Tibial nerve (tissue), 4 donors: ENCODE measurements around the gene PDCD1. TPM values are rescaled to one million over a fixed set of nuclear protein-coding genes. Genes with fewer than 3 reads are reported as not detected.

ENCODE experiments used
- DNase-seq, 2 donors: peaks; one replicate each; pipeline ENCODE4 v3.0.0-alpha.2; 2019; ENCODE audit warnings: low spot score in 2 of 2
- H3K27ac ChIP-seq, 4 donors: fragments of 200-600 bp; sonication (generic) in 3 of 4; one replicate each; pipeline ENCODE4 v1.5.1; 2017 to 2019; ENCODE audit warnings: mild to moderate bottlenecking in 1 of 4
- H3K27me3 ChIP-seq, 2 donors: fragments of 200-600 bp; sonication (generic) in 1 of 2; one replicate each; pipeline versions ENCODE4 v1.5.1 to v1.6.0; 2017 to 2019
- H3K36me3 ChIP-seq, 3 donors: fragments of 200-600 bp; sonication (generic); one replicate each; pipeline ENCODE4 v1.5.1; 2018 to 2019
- H3K4me1 ChIP-seq, 4 donors: fragments of 200-600 bp; sonication (generic) in 3 of 4; one replicate each; pipeline ENCODE4 v1.5.1; 2017 to 2019
- H3K4me3 ChIP-seq, 4 donors: fragments of 200-600 bp; sonication (generic) in 3 of 4; one replicate each; pipeline ENCODE4 v1.5.1; 2017 to 2019; ENCODE audit warnings: mild to moderate bottlenecking in 1 of 4, moderate library complexity in 1 of 4
- H3K9me3 ChIP-seq, 4 donors: fragments of 200-600 bp; sonication (generic) in 3 of 4; one replicate each; pipeline ENCODE4 v1.5.1; 2017 to 2019
- CTCF ChIP-seq, 5 experiments: fragments of 200-600 bp in 3 of 5; fragments of 450-650 bp in 2 of 5; sonication (generic) in 3 of 5; IDR thresholded peaks; one replicate each; pipeline ENCODE4 v1.5.1; 2016 to 2019; ENCODE audit warnings: antibody characterized with exemption in 5 of 5, mild to moderate bottlenecking in 3 of 5, moderate library complexity in 2 of 5
- EP300 ChIP-seq, 2 donors: sonication (generic); formaldehyde crosslinking; IDR thresholded peaks; one replicate each; pipeline ENCODE4 v1.6.1; 2017; ENCODE audit warnings: antibody characterized with exemption in 2 of 2, mild to moderate bottlenecking in 1 of 2
- POLR2A ChIP-seq, 2 donors: fragments of 450-650 bp; IDR thresholded peaks; one replicate each; pipeline ENCODE4 v1.6.1; 2017; ENCODE audit warnings: antibody characterized with exemption in 2 of 2, mild to moderate bottlenecking in 2 of 2, moderate library complexity in 2 of 2
- WGBS, 2 donors: methylation state at CpG; one replicate each; pipeline ENCODE4 v1.1.5; 2018; 5-methylcytosine and 5-hydroxymethylcytosine counted together
- total RNA-seq, 4 donors: library from RNA; depleted of rRNA; stranded (reverse); fragments of >200 nt; gene quantifications; one replicate each; pipeline ENCODE4 v1.1.0, GENCODE V29; 2016

Gene PDCD1
- total RNA-seq, 4 donors from 2014 or later = 0.22 to 0.60 (median 0.42) TPM; not detected in 1

DNA sequence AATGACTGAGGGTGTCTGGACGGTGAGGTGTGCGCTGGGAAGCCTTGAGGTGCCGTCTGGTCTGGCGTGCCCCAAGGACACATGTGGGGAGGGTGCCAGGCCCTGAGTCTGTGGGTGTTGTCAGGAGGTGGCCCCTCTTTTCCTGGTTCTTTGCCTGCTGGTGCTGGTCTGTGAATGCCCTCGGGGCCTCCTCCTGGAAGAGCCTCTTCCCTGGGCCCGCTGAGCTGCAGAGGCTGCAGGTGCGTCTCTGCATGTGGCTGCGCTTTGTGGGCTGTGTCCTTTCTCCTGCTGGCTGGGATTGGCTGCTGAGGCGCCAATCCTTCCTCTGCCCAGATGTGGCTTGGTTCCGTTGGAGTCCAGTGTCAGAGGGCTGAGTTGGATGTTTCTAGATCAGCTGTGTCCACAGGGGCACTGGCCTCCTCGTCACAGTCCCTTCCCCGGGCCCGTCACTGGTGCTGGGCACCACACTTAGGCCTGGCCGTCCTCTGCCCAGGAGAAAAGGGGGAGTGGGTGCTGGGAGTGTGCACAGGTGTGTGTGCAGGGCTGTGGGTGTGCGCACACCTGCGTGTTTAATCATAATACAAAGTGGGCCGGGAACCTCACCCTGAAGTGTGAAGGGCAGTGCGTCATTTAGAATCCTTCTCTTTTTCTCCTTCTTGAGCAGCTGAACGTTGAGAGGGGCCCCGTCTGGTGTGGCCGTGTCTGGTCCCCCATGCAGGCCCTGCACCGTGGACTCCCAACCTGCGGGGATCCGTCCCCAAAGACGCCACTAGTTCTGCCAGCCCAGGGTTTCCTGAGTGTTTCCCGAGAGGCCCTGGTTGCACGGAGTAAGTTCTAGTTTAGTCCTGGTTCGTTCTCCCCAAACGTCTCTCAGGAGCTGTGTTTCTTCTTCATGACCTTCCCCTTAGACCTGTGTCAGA, 46.4 kb upstream of the PDCD1 start:
- Histone ChIP-seq H3K27me3 (no peaks in the 10 kb centered on the region), H3K36me3 (no peaks in the 10 kb centered on the region), H3K27ac (no peak overlapping the region), H3K4me3 (no peak overlapping the region), H3K4me1 (peaks cover 0 to under 1% (median 0%) of the 10 kb centered on the region in 4 donors), H3K9me3 (no peaks in the 10 kb centered on the region)
- WGBS, 2 donors = 84 to 92% methylated on average over 24 to 27 of the region's 29 CpGs
- DNase-seq = no peak
- TF ChIP-seq EP300 (IDR thresholded peaks at IDR 0.05) (no peak), CTCF (IDR thresholded peaks at IDR 0.05) (no peak), POLR2A (IDR thresholded peaks at IDR 0.05) (no peak)

- no peak for DNase-seq
Measured at GRCh38 chr2:241904011-241904718, 45.5 kb upstream of the PDCD1 start.

GRCh38 chr2:241903121-241904010, 44.7 kb upstream of the PDCD1 start:
- no peak for TF ChIP-seq EP300 (IDR thresholded peaks at IDR 0.05)
- no peak for TF ChIP-seq CTCF (IDR thresholded peaks at IDR 0.05)
- TF ChIP-seq POLR2A (IDR thresholded peaks at IDR 0.05) = no peak
- H3K36me3 ChIP-seq = no peaks in the 10 kb centered on the region
- H3K4me3 ChIP-seq = no peak overlapping the region
- WGBS, 2 donors = 89 to 92% methylated on average over 29 to 40 of the region's 40 CpGs
- H3K9me3 ChIP-seq = no peaks in the 10 kb centered on the region
- no peaks in the 10 kb centered on the region for H3K27me3 ChIP-seq
- H3K4me1 ChIP-seq = peaks cover 0 to 15% (median 3%) of the 10 kb centered on the region in 4 donors
- DNase-seq = peak in 1 of 2 donors; percentile 7
- H3K27ac ChIP-seq = no peak overlapping the region

More at GRCh38 chr2:241904011-241904718, 45.5 kb upstream of the PDCD1 start:
- Histone ChIP-seq H3K4me1 (peaks cover 0 to 8% (median 0%) of the 10 kb centered on the region in 4 donors), H3K36me3 (no peaks in the 10 kb centered on the region), H3K9me3 (no peaks in the 10 kb centered on the region), H3K4me3 (no peak overlapping the region), H3K27ac (no peak overlapping the region), H3K27me3 (no peaks in the 10 kb centered on the region)
- 89% methylated on average over 16 to 18 of the region's 19 CpGs for WGBS, 2 donors
- TF ChIP-seq POLR2A (IDR thresholded peaks at IDR 0.05) (no peak), EP300 (IDR thresholded peaks at IDR 0.05) (no peak), CTCF (IDR thresholded peaks at IDR 0.05) (no peak)

DNA sequence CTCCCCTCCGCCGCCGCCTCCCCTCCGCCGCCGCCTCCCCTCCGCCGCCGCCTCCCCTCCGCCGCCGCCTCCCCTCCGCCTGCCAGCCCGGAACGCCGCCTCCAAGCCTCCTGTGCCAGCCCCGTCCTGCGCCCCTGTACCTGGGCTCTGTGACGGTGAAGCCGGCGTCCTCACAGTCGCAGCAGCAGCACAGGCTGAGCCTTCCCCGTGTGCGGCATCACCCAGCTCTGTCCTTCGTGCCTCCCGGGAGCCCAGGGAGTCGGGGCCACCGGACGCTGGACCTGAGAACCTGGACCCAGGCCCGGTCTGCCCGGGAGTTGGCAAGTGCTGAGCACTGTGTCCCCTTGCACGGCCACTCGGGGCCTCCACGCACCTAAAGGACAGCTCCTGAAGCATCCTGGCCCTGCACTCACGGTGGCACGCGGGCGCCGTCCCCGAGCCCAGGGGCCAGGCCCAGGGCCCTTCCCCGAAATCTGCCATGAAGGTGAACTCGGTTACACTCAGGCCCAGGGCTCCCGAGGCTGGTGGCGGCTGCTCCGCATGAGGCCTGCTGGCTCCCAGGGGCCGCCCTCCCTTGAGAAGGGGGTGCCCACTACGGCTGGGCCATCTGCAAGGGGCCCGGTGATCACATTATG, 43.8 kb upstream of the PDCD1 start:
- 78 to 82% methylated on average over 18 to 32 of the region's 48 CpGs for WGBS, 2 donors
- TF ChIP-seq CTCF (IDR thresholded peaks at IDR 0.05) = no peak
- TF ChIP-seq EP300 (IDR thresholded peaks at IDR 0.05) = no peak
- no peak for TF ChIP-seq POLR2A (IDR thresholded peaks at IDR 0.05)
- Histone ChIP-seq H3K4me3 (peak overlapping the region in 1 of 4 donors; percentile 9), H3K27me3 (no peaks in the 10 kb centered on the region), H3K27ac (no peak overlapping the region), H3K36me3 (no peaks in the 10 kb centered on the region), H3K9me3 (no peaks in the 10 kb centered on the region), H3K4me1 (peaks cover 0 to 15% (median 3%) of the 10 kb centered on the region in 4 donors)
- peak in 1 of 2 donors; percentile 12 for DNase-seq
